ENCODE measurements around the gene ZNF608. TPM values are rescaled to one million over a fixed set of nuclear protein-coding genes. Genes with fewer than 3 reads are reported as not detected.

Gene ZNF608
- total and polyA plus RNA-seq, 5 experiments from 2014 or later = 0.47 to 0.66 TPM; not detected in 3

- no peak for ATAC-seq
- no peaks in the 10 kb centered on the region for H3K4me1 Mint-ChIP-seq
- H3K27me3 Mint-ChIP-seq = peaks cover 0 to 6% (median 2%) of the 10 kb centered on the region in 5 donors
- POLR2A ChIA-PET = no interaction called here
- H3K9me3 Mint-ChIP-seq = peaks cover 0 to 6% (median 0%) of the 10 kb centered on the region in 9 donors
- H3K4me3 Mint-ChIP-seq = no peak overlapping the region
- peaks cover 0 to 1% (median 0%) of the 10 kb centered on the region in 3 donors for H3K36me3 Mint-ChIP-seq
- no peak overlapping the region for H3K27ac Mint-ChIP-seq
- DNase-seq = no peak
Observed at GRCh38 chr5:124771761-124772160, 25.3 kb upstream of the ZNF608 start.

DNA sequence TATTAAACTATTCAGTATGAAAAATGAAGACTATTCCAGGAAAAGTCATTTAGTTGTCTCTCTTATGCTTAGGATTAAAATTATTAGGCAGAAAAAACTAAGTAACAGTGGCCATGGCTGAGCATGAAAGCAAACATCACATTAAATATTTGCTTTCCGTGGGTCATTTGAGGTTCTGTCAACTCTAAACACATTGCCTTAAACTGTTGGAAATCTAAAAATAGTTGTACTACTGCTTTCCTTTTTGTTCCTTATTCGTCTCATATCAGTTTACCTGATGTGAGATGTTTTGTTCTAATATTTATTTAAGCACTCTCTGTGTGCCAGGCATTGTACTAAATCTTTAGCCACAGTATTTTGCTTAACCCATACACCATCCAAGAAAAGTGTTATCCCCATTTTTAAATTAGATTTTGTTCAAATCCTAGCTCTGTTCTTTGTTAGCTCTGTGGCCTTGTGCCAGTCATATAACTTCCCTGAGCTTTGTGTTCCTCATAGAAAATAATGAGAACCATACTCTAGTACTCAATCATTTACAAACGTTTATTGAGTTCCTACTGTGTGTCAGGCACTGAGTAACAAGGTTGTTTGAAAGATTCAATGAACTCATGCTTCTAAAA, 18.7 kb upstream of the ZNF608 start:
- Mint-ChIP-seq H3K4me3 (no peak overlapping the region), H3K36me3 (no peaks in the 10 kb centered on the region), H3K9me3 (peaks cover 0 to 9% (median 0%) of the 10 kb centered on the region in 9 donors), H3K4me1 (no peaks in the 10 kb centered on the region), H3K27me3 (peaks cover 0 to 10% (median 0%) of the 10 kb centered on the region in 5 donors), H3K27ac (no peak overlapping the region)
- POLR2A ChIA-PET = no interaction called here
- no peak for ATAC-seq
- DNase-seq = no peak

GRCh38 chr5:124764585-124764984, 18.1 kb upstream of the ZNF608 start:
- Mint-ChIP-seq H3K27me3 (peaks cover 0 to 10% (median 0%) of the 10 kb centered on the region in 5 donors), H3K9me3 (peaks cover 0 to 9% (median 0%) of the 10 kb centered on the region in 9 donors), H3K36me3 (no peaks in the 10 kb centered on the region), H3K4me3 (no peak overlapping the region), H3K4me1 (no peaks in the 10 kb centered on the region), H3K27ac (no peak overlapping the region)
- DNase-seq (no peak), ATAC-seq (no peak)
- POLR2A ChIA-PET = no interaction called here

- POLR2A ChIA-PET = no interaction called here
- ATAC-seq (no peak), DNase-seq (no peak)
- H3K27ac Mint-ChIP-seq = no peak overlapping the region
- no peaks in the 10 kb centered on the region for H3K36me3 Mint-ChIP-seq
- H3K4me1 Mint-ChIP-seq = no peaks in the 10 kb centered on the region
- H3K27me3 Mint-ChIP-seq = peaks cover 0 to 7% (median 0%) of the 10 kb centered on the region in 5 donors
- H3K4me3 Mint-ChIP-seq = no peak overlapping the region
- peaks cover 0 to 6% (median 0%) of the 10 kb centered on the region in 9 donors for H3K9me3 Mint-ChIP-seq
Observed at GRCh38 chr5:124761010-124761409, 14.6 kb upstream of the ZNF608 start.

DNA sequence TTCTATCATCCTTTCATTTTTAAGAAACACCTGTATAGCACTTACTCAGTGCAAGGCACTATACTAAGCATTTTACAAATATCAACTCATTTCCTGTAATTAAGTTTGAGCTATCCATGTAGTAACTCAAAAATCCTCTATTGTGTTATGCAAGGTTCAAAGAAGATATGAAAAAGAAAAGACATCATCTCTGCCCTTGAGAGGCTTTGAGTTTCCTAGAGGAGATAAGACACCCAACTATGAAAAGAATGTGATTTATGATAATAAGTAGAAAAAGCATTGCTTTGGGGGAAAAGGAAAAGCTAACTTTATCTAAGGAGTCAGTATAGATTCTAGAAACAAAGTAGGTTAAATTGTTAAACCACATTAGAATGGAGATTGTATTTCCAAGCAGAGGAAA, 14.2 kb upstream of the ZNF608 start:
- Mint-ChIP-seq H3K4me1 (no peaks in the 10 kb centered on the region), H3K27me3 (peaks cover 0 to 7% (median 0%) of the 10 kb centered on the region in 5 donors), H3K4me3 (no peak overlapping the region), H3K27ac (no peak overlapping the region), H3K9me3 (peaks cover 0 to 4% (median 0%) of the 10 kb centered on the region in 9 donors), H3K36me3 (no peaks in the 10 kb centered on the region)
- no peak for DNase-seq
- POLR2A ChIA-PET = no interaction called here
- no peak for ATAC-seq

DNA sequence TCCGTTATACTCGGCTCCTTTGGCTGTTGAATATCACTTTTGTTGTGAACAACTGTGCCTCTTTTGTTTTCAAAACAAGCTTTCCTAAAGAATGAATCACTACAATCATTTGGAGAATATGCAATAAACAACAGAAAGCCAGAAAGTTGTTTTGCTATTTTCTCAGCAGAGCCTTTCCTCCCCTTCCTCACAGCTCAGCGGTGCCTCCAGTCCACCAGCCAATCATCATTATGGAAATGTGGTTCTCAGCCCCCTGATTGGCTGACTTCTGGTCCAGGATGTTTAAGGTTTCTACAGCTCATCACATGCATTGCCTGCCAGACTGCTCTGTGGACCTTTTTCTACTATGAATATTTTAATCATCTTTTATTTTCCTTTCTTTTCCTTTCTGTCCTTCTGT, 9.1 kb upstream of the ZNF608 start:
- Mint-ChIP-seq H3K9me3 (peaks cover 0 to 12% (median 2%) of the 10 kb centered on the region in 9 donors), H3K27me3 (peaks cover 13 to 26% (median 16%) of the 10 kb centered on the region in 5 donors), H3K36me3 (peaks cover 0 to 5% (median 2%) of the 10 kb centered on the region in 3 donors), H3K4me1 (no peaks in the 10 kb centered on the region), H3K4me3 (no peak overlapping the region), H3K27ac (no peak overlapping the region)
- DNase-seq (no peak), ATAC-seq (no peak)
- POLR2A ChIA-PET = no interaction called here

DNA sequence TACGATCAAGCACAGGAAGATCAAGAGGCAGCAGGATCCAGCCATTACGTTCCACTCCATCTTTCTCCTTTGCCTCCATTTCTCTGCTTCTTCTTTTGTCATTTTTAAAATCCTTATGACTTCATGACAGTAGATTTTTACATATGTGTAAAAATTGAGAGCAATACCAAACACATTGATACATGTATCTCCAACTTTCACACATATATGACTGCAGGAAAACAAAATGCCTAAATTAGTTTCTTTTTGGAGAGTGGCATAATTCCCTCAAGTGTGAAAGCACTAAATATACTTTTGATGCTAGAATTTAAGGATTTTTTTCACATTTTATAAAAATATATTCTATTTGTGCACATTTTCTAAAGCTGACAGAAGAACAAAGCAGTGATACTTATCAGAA, 8.6 kb upstream of the ZNF608 start:
- Mint-ChIP-seq H3K4me1 (no peaks in the 10 kb centered on the region), H3K4me3 (no peak overlapping the region), H3K27me3 (peaks cover 14 to 31% (median 17%) of the 10 kb centered on the region in 5 donors), H3K36me3 (peaks cover 0 to 5% (median 2%) of the 10 kb centered on the region in 3 donors), H3K9me3 (peaks cover 0 to 12% (median 2%) of the 10 kb centered on the region in 9 donors), H3K27ac (no peak overlapping the region)
- POLR2A ChIA-PET = no interaction called here
- DNase-seq (no peak), ATAC-seq (no peak)

GRCh38 chr5:124754206-124754927, 7.9 kb upstream of the ZNF608 start:
- Mint-ChIP-seq H3K27ac (no peak overlapping the region), H3K27me3 (peaks cover 16 to 31% (median 17%) of the 10 kb centered on the region in 5 donors), H3K9me3 (peaks cover 0 to 12% (median 2%) of the 10 kb centered on the region in 9 donors), H3K4me3 (no peak overlapping the region), H3K36me3 (peaks cover 0 to 5% (median 2%) of the 10 kb centered on the region in 3 donors), H3K4me1 (no peaks in the 10 kb centered on the region)
- no peak for ATAC-seq
- DNase-seq = no peak
- POLR2A ChIA-PET = no interaction called here

GRCh38 chr5:124752854-124753720, 6.6 kb upstream of the ZNF608 start:
- Mint-ChIP-seq H3K9me3 (peaks cover 0 to 12% (median 3%) of the 10 kb centered on the region in 9 donors), H3K27ac (no peak overlapping the region), H3K4me1 (peaks cover 5 to 13% (median 10%) of the 10 kb centered on the region in 4 donors), H3K36me3 (peaks cover 0 to 5% (median 2%) of the 10 kb centered on the region in 3 donors), H3K27me3 (peaks cover 21 to 31% (median 28%) of the 10 kb centered on the region in 5 donors), H3K4me3 (no peak overlapping the region)
- DNase-seq = no peak
- no peak for ATAC-seq
- POLR2A ChIA-PET = no interaction called here

GRCh38 chr5:124751031-124751430, 4.6 kb upstream of the ZNF608 start:
- peaks cover 0 to 12% (median 3%) of the 10 kb centered on the region in 9 donors for H3K9me3 Mint-ChIP-seq
- H3K27me3 Mint-ChIP-seq = peaks cover 31 to 49% (median 41%) of the 10 kb centered on the region in 5 donors
- ATAC-seq = no peak
- peaks cover 0 to 5% (median 2%) of the 10 kb centered on the region in 3 donors for H3K36me3 Mint-ChIP-seq
- POLR2A ChIA-PET = no interaction called here
- H3K4me1 Mint-ChIP-seq = peaks cover 13 to 33% (median 29%) of the 10 kb centered on the region in 4 donors
- no peak for DNase-seq
- H3K4me3 Mint-ChIP-seq = no peak overlapping the region
- no peak overlapping the region for H3K27ac Mint-ChIP-seq

- Mint-ChIP-seq H3K4me3 (peak overlapping the region in 9 of 10 donors; percentile 37 to 86 (median 68)), H3K27me3 (peaks cover 31 to 56% (median 45%) of the 10 kb centered on the region in 5 donors), H3K9me3 (peaks cover 0 to 12% (median 3%) of the 10 kb centered on the region in 9 donors), H3K4me1 (peaks cover 13 to 37% (median 32%) of the 10 kb centered on the region in 4 donors), H3K36me3 (peaks cover 0 to 5% (median 2%) of the 10 kb centered on the region in 3 donors), H3K27ac (peak overlapping the region in 3 of 10 donors; percentile 48 to 80 (median 61))
- DNase-seq (peak in 1 of 10 donors; percentile 22), ATAC-seq (peak; percentile 38 to 68)
- POLR2A ChIA-PET = interaction anchor here (0.7 kb wide), 1 partner anchor 855 kb away, joined by 3 read pairs; no protein-coding TSS in a partner anchor
Observed at GRCh38 chr5:124748687-124749594, 2.5 kb upstream of the ZNF608 start.
